HCEC 1CT (cell line): ENCODE measurements around the gene SMIM21.
A peak's percentile ranks its signal among the peaks of the same experiment; 100 is the strongest.

Experiments
- DNase-seq: peaks from one replicate; pipeline ENCODE4 v3.0.0-alpha.2; 2017

SMIM21 gene

GRCh38 chr18:75421656-75422055 lies 5.8 kb downstream of the SMIM21 start:
- DNase-seq: no peak

DNA sequence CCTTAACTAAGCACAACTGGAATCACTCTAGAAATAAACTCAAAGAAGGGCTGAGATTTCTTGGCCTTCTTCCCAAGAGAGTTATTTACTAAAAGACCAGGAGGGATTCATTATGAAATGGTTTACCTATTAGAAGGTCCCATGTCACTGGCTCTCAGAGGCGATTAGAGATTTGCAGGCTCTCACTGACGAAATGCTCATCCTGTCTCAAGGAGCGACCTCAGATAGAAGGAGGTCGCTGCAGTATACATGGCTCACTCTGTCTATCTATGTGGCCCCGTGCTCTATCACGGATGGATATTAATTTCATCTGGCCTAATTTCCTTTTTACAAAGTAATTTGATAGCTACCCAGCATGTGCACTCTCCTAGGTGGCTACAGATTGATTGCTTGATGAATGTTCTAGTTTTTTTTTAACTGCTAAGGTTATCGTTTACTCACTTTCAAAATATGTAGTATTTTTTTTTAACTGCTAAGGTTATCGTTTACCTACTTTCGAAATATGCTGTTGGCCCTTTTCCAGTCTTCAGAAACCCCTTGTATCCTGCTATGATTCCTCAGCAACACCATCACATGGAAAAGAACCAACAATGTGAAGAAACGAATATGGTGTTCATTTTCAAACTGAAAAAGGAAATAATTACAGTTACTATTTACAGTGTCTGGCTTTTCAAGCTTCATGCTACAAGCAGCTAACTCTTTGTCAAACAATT lies 9.1 kb downstream of the SMIM21 start:
- no peak for DNase-seq

DNA sequence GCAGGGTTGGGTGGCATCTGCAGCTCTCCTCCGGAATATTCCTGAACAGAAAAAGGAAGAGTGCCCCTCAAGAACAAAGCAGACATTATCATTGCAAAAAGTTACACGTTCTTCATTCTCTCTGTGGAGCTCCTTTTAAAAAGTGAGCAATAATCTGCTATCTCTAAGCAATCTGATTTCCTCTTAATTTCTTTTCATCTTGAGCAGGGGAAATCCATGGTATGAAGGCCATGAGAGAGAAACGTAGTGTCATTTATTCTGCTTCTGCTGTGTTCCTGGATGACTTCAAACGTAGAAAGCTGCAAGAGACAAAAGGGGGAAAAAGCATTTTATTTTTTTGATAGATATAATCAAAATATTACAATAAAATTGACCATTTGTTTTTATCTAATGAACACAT lies 16.9 kb downstream of the SMIM21 start:
- no peak for DNase-seq

- DNase-seq: no peak
Measured at GRCh38 chr18:75409806-75410205, 17.7 kb downstream of the SMIM21 start.

- peak; percentile 98 for DNase-seq
Measured at GRCh38 chr18:75408554-75409506, 18.7 kb downstream of the SMIM21 start.

DNA sequence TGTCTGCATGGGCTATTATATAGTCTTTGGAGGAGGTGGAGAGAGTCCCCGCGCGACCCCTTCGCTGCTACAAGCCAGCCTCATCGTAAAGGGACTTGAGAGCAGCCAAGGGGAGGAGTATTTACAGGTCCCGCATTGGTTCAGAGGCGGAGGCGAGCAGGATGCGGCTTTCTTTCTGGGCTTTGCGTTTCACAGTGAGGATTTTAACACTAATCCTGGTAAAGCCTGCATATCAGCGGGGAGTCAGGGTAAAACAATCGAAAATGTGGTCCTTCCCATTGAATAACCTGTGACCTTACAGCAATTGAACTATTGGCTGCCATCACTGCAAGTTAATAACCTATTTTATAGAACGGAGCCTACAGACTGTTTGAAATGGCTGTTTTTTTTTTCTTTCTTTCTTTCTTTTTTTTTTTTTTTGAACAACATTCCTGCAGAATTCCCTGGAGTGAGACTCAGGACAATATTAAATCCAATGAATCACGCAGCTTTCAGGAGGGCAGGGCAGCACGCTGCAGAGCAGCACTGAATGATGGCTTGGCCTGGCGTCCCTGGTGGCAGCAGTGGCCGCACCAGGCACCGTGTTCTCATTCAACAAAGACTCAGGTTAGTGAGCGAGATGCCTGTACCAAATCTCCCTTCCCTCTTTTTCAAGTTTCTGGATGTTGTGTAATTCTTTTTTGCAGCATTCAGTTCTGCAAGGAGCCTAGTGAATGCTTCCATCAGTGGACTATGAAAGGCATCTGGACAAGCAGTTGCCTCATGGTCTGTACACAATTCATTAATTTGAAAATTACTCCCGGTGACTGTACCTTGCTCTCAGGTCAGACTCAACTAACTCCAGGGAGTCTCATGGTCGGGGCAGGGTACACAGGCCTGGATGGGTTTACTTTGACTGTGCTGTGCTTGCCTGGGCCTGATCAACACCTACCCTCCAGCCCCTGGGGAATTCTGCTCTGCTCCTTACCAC lies 19.8 kb downstream of the SMIM21 start:
- DNase-seq: peak; percentile 11

DNA sequence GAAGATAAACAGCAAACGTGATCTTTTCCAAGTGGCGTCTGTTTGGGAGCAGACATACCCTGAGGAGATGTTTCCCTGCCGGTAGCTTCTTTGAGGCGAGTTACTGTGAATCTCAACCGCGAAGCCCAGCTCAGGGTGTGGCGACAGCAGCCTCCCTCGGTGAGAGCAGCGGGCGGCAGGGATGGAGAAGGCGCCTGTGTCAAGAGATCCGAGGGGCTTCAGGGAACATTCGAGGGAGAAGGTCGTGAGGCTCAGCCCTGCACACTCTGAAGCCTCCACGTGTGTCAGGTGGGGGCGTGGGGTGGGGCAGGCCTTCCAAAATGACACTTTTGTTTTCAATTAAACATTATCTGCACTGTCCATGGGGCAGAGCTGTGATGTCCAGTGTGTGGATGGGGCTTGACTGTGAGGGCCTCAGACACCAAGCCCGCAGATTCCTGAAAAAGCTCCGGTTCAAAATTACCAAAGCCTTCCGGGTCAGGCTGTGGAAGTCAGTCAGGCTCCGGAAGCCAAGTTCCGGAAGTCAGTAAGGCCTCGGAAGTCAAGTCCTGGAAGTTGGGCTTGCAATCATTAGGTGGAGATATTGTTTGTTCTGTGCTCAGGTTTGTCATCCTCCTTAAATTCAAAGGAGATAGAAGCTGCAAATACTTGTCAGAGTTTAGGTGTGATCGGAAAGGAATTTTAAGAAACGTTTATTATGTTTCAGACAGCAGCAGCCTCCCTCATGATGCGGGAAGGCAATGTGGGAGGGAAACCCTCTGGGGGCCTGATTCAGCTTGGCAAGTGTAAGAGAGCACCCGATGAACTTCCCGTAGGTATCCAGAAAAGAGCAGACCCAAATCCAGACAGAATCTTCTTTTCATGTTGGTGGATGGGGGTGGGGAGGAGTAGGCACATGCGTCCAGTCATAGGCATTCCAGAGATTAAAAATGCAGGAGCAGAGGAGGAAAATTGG lies 20.7 kb downstream of the SMIM21 start:
- no peak for DNase-seq

GRCh38 chr18:75405351-75405750 lies 22.2 kb downstream of the SMIM21 start:
- DNase-seq: peak; percentile 24

DNA sequence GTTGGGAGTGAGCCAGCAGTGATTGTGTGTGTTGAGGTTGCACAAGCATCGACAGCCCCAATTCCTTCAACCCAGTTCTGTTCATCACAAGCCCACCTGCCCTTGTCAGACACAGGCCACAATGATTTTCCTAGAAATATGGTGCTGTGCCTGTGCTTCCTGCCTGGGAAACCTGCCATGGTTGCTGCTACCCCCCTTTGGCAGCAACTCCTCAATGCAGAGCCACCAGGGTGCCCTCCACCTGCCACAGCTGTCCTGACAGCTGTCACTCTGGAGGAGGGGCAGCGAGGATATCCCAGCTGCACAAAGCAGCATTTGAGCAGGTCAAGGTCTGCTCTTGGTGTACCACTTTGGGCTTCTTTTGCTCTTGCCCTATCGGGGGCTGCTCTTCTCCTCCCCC lies 27.1 kb downstream of the SMIM21 start:
- DNase-seq: no peak

DNA sequence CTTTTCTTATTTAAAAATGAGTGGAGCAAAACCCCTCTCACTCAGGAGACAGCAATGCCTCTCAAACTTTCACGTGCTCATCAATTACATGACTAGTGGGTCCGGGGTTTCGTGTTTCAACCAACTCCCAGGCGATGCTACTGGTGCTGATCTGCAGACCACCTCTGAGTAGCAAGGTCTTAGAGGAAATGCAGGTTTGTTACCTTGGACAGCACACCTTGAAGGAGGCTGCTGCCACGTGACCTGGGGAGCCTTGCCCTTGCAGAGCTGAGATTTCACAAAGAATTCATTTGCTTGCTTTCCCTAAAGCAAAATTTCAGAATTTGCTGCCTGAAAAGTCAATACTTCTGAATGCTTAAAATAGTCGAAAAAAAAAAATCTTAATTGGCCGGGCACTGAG lies 32.4 kb downstream of the SMIM21 start:
- DNase-seq: no peak

GRCh38 chr18:75393721-75394120 lies 33.8 kb downstream of the SMIM21 start:
- DNase-seq: no peak

DNA sequence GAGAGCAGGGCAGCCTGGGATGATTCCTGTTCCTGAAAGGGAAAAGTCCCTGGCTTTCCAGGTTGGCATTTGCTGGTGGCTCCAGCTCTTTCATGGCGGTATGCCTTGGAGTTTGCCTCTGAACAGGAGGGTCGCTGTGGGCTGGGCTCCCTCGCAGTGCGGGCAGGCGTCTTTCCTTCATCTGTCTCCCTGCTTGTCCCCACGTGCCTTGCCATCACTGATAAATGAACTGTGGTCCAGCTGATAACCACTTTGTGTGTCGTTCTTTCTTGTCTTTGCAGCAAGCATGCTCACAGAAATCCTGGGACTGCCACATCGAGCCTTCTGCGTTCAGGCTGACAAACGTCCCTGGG lies 35.3 kb downstream of the SMIM21 start:
- no peak for DNase-seq

GRCh38 chr18:75391279-75392225 lies 36.0 kb downstream of the SMIM21 start:
- no peak for DNase-seq

DNA sequence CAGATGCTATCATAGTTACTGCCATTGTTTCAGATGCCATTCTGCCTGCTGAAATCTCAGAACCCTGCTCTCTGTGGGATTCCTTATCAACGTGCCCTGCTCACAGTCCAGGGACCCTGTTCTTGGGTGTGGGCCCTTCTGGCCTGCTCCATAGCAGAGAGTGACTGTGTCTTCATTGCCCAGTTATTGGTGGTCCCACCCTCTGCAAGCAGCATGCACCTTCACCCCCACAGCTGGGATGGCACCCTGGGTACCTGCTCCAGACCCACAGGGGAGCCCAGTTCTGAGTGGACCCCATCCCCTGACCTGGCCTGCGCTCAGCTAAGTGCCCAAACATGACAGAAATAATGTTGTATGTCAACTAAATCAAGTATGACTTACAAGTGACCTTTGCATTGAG lies 36.6 kb downstream of the SMIM21 start:
- DNase-seq: no peak

- no peak for DNase-seq
Measured at GRCh38 chr18:75384144-75384543, 43.4 kb downstream of the SMIM21 start.

GRCh38 chr18:75378376-75379315 lies 48.9 kb downstream of the SMIM21 start:
- no peak for DNase-seq

GRCh38 chr18:75377926-75378325 lies 49.6 kb downstream of the SMIM21 start:
- no peak for DNase-seq

DNA sequence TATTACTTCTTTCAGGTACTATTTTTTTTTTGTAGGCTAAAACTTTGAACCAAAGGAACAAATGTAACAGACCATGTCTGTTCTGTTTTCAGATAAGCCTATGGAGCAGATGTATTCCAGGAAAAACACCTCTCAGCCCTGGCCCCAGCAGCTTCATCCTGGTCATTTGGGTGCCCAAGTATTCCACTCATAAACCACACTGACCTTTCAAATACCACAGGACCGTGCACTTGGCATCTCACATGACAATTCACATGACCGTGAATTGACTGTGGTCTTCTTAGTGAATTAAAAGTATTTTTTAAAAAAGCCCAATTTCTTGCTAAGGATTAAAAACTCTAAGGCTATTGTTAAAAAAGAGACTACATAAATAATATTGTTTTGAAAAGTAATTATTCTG lies 50.2 kb downstream of the SMIM21 start:
- no peak for DNase-seq

DNA sequence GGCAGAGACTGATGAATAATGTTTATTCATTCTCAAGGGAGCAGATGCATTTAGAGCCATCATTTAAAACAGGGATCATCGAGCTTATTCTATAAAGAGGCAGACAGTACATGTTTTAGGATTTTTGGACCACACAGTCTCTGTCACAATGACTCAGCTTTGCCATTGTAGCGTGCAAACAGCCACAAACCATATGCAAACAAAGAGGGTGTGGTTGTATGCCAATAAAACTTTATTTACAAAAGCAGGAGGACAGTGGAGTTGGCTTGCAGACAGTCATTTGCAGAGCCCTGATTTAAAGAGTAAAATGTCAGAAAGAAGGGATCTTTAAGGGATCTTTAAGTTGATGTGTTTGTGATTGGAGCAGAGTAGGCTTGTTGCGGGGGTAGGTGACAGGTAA lies 51.5 kb downstream of the SMIM21 start:
- DNase-seq: no peak
